ENCODE data around the gene PTPN7.
"Not testable (repeated sequence)": the region's sequence is repeated elsewhere in the genome, so short reads cannot be mapped to it uniquely, and the experiment has no call there.

Gene PTPN7

DNA sequence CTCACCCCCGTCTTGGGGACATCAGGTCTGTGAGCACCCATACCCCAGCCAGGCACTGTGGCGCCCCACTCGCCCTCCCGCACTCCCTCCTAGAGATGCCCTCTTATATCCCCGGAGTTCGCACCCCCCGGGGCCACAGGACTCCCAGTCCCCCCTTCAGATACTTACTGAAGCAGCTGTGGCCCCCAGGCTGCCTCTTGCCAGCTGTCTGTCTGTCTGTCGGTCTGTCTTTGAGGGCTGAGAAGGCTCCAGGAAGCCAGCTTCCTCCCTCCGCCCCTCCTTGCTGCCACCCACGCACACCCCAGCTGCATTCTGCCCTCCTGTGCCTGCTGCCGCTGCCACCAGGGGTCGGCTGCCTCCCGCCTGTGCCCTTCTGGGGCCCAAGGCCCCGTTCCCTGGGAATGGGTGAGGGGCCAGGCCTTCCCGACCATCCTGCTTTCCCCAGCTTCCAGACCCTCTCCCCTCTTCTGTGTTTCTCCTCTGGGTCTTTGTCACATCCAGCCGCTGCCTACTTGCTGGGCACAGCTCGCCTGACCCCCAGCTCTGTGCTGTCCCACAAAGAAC, at the start of gene PTPN7:
TSS of gene PTPN7 (minus strand) at position 226 of the 564 bp plus-strand sequence. CDS start 1,200 bp downstream, outside the sequence.
- peak; percentile 79 for DNase-seq

DNA sequence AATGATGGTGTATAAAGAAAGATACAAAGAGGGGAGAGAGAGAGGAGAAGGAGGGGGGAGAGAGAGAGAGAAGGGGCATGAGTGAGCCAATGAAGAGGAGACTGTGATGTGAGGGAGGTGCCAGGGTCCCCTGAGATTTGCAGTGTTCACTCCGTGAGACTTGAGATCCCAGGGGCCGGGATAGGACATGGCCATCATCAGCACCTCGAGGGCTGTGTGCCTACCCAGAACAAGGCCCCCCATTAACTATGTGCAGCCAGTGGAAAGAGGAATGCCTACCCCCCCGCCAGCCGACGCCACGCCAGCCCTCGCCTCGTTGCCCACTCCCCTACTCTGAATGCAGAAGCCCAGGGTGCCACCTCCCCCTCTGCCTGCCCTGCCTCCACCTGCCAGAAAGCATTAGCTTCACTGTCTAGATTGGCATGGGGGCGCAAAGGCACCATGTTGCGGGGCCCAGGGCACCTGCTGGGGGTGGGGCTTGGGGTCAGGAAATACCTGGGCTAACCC, 48.0 kb upstream of the PTPN7 start:
- DNase-seq: no peak

DNA sequence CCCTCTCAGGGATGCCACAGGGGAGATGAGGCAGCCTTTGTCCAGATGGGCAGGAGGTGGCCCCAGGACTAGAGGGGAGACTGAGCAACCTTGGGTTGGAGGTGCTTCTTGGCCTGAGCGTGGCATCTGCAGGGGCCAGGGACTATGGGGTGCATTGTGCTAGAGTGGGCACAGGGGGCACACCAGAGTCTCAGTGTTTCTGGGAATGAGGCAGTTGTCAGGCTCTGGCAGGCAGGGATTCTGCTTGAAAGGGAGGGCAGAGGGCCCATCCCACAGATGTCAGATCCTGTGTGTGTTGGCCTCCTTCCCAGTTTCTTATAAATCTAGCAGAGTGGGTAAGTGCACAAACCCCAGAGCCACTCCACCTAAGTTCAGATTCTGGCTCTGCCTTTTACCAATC, 46.9 kb upstream of the PTPN7 start:
- DNase-seq: no peak

- DNase-seq: no peak
Measured at GRCh38 chr1:202205523-202206190, 45.3 kb upstream of the PTPN7 start.

DNA sequence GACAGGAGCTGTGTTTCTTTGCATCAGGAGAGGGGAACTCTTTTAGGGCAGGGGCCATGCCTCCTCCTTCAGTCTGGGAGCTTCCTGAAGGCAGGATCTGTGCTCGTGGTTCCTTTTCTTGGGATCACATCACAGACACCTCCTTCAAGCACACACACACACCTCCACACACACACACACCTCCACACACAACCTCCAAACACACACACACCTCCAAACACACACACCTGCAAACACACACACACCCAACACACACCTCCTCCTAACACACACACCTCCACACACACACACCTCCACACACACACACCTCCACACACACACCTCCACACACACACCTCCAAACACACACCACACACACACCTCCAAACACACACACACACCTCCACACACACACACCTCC, 43.7 kb upstream of the PTPN7 start:
- no peak for DNase-seq

DNA sequence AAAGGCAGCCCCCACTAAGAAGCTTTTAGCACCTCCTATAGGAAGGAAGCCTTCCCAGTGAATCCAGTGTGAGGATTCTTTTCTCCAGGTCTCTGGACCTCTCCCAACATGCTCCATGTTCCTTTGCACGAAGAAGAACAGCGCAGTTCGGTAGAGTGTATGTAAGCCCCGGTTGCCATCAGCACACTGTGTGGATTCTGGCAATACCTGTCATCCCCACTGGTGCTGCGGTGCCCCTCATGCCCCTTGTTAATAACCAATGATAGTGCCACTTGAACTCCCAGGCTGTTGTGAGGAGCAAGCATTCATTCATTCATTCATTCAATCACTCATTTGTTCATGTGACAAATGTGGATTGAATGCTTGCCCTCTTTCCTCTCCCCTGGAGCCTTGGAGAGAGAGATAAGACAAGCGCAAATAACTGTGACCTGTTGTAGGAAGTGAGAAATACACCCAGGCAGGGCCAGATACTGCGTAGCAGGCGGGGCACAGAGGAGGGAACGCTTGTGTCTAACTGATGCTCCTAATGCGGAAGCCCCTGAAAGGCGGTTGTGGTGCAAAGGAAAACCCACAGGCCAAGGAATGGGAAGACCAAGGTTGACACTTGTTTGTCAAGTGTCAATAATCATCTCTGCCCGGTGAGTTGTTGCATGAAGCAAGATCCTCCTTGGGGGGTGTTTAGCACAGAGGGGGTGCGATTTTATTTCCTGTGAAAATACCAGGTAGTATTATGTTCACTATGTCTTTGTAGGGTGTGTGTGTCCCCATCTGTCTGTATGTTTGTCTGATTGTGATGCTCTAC, 43.0 kb upstream of the PTPN7 start:
- DNase-seq: no peak

- no peak for DNase-seq
Measured at GRCh38 chr1:202202500-202203168, 42.2 kb upstream of the PTPN7 start.

- no peak for DNase-seq
Measured at GRCh38 chr1:202201971-202202370, 41.6 kb upstream of the PTPN7 start.

- no peak for DNase-seq
Measured at GRCh38 chr1:202201266-202201665, 40.9 kb upstream of the PTPN7 start.

DNA sequence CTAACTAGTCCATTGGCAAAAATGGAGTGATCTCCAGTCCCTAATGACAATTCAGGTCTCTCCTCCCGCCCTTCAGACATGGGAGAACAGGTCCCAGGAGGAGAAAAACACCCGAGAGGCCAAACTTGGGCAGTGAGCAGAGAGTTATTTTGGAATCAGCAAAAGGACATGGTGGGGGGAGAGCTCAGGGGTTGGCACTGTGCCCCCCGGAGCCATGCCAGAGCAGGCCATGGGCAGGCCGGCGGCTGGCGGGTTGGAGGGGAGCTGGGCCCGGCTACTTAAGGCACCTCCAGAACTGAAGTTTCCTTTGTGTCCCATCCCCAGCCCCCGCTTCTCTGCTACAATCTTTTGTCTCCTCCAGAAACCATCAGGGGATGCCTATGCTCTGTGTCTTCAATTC, 40.3 kb upstream of the PTPN7 start:
- no peak for DNase-seq

- no peak for DNase-seq
Measured at GRCh38 chr1:202200112-202200548, 39.7 kb upstream of the PTPN7 start.

- DNase-seq: no peak
Measured at GRCh38 chr1:202199040-202199889, 38.9 kb upstream of the PTPN7 start.

DNA sequence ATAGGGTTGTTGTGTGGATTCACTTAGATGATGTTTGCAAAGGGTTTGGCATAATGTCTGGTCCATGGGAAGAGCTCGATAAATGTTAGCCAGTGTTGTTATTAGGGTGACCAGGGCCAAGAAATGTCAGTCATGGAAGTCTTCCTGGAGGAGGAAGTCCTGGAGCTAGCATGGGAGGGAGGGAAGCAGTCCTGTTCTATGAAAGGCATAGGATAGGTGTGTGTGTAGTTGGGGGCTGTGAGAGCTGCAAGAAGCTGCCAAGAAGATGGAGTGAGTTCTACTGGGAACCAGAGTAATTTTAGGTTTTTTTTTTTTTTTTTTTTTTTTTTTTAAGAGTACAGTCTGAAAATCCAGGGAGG, 37.9 kb upstream of the PTPN7 start:
- no peak for DNase-seq

DNA sequence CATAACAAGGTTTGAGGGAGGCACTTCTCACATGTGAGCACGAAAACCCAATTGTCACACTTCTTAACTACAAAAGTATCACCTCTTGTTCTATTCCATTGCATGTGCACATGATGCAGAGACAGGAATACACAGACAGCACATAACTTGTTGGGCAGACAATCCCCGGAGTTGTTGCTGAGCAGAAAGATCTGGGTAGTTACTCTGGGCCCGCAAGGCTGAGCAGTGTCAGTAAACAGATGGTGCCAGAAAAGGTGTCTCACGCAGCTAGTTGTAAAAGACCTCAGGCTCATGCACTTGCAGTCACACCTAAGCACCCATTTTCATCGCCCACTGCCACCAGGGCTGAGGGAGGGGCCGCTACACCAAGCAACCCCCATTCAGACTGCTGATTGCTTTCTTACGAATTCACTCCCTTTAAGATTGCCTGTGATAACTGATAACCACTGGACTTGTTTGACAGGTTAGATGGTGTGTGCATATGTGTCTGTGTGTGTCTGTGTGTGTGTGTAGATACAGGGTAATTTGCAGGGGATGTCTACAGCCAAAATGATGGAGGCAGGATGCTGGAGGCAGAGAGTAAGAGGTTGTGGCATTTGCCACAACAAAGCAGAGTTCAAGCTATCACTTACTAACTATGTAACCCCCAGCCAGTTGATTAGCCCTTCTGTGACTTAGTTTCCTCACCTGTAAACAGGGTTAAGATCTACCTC, 37.4 kb upstream of the PTPN7 start:
- no peak for DNase-seq

- DNase-seq: no peak
Measured at GRCh38 chr1:202194328-202194648, 33.9 kb upstream of the PTPN7 start.

GRCh38 chr1:202193614-202194327, 33.4 kb upstream of the PTPN7 start, which contains the start of gene LGR6:
Gene LGR6, plus strand, starts transcription at chr1:202193799. Its CDS starts 191 bp downstream, at chr1:202193990.
- no peak for DNase-seq

DNA sequence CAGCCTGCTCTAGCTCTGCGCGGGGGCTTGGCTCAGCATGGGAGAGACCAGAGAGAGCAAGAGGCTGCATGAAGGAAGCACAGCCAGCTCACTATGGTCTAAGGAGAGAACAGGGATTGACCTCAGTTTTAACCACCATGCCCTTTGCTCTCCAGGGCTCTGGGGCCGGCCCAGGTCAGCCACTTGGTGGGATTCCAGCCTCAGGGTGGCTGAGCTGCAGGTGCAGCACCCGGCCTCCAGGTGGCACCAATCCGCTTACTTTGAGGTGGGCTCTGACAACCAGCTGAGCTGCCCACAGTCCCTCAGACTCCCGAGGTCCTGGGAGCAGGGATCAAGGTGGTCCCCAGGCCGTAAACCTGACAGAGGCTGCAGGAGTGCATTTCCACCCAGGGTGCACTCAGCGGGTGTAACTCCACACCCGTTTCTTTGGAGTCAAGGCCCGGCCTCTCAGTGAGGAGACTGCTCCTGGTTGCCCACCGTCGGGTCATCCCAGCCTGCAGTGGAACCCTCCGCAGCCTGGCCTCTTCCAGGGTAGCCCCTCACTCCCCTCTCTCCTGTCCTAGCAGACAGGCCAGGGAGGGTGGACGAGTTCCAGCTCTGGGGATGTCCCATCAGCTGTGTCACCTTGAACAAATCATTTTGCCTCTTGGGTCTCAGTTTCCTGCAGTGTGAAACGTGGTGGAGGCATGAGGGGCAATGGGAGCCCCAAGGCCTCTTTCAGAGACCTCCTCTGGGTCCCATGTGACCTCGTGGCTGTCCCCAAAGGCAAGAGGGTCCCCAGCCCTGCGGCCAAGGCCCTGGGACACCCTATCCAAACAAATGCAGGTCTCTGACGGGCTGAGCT, 32.6 kb upstream of the PTPN7 start:
- peak; percentile 55 for DNase-seq

DNA sequence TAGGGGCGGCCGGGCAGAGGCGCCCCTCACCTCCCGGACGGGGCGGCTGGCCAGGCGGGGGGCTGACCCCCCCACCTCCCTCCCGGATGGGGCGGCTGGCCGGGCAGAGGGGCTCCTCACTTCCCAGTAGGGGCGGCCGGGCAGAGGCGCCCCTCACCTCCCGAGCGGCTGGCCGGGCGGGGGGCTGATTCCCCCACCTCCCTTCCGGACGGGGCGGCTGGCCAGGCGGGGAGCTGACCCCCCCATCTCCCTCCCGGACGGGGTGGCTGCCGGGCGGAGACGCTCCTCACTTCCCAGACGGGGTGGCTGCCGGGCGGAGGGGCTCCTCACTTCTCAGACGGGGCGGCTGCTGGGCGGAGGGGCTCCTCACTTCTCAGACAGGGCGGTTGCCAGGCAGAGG, 31.0 kb upstream of the PTPN7 start:
- DNase-seq: not testable (repeated sequence)

GRCh38 chr1:202189918-202190715, 29.7 kb upstream of the PTPN7 start:
- DNase-seq: no peak

All from activated gamma-delta T cell treated with Interleukin-2 at 50 U/mL for 16 hours (primary cell).